Ishikawa (cell line): Measurements from ENCODE around the gene GOLGA6L2.

Experiments
- CEBPB ChIP-seq: IDR thresholded peaks from 2 replicates; pipeline ENCODE4 v1.6.1; 2012
- CREB1 ChIP-seq: IDR thresholded peaks from 2 replicates; pipeline ENCODE4 v1.6.1; 2012; ENCODE audit warnings: low read depth
- EGR1 ChIP-seq: IDR thresholded peaks from 2 replicates; pipeline ENCODE4 v1.6.1; 2012
- EP300 ChIP-seq: IDR thresholded peaks from 2 replicates; pipeline ENCODE4 v1.6.1; 2012; ENCODE audit warnings: borderline replicate concordance
- FOXM1 ChIP-seq: IDR thresholded peaks from 2 replicates; pipeline ENCODE4 v1.6.1; 2012; ENCODE audit warnings: low read depth, borderline replicate concordance
- NFIC ChIP-seq: IDR thresholded peaks from 2 replicates; pipeline ENCODE4 v1.6.1; 2012
- RAD21 ChIP-seq: IDR thresholded peaks from 2 replicates; pipeline ENCODE4 v1.6.1; 2012; ENCODE audit warnings: low read depth
- TAF1 ChIP-seq: IDR thresholded peaks from 2 replicates; pipeline ENCODE4 v1.6.1; 2012; ENCODE audit warnings: low read depth, mild to moderate bottlenecking
- TCF12 ChIP-seq: IDR thresholded peaks from 2 replicates; pipeline ENCODE4 v1.6.1; 2012; ENCODE audit warnings: low read depth
- TEAD4 ChIP-seq: IDR thresholded peaks from 2 replicates; pipeline ENCODE4 v1.6.1; 2012
- YY1 ChIP-seq: IDR thresholded peaks from 2 replicates; pipeline ENCODE4 v1.6.1; 2012; ENCODE audit warnings: low read depth
- ZBTB7A ChIP-seq: IDR thresholded peaks from 2 replicates; pipeline ENCODE4 v1.6.1; 2012; ENCODE audit warnings: low read depth
- TF ChIP-seq, protein P1 (sequence below): IDR thresholded peaks from 2 replicates; pipeline ENCODE4 v1.6.1; 2012
- TF ChIP-seq, protein P2 (sequence below): IDR thresholded peaks from 2 replicates; pipeline ENCODE4 v1.6.1; 2012; ENCODE audit warnings: low read depth, mild to moderate bottlenecking
- TF ChIP-seq, protein P3 (sequence below): IDR thresholded peaks from 2 replicates; pipeline ENCODE4 v1.6.1; 2012

The GOLGA6L2 gene

DNA sequence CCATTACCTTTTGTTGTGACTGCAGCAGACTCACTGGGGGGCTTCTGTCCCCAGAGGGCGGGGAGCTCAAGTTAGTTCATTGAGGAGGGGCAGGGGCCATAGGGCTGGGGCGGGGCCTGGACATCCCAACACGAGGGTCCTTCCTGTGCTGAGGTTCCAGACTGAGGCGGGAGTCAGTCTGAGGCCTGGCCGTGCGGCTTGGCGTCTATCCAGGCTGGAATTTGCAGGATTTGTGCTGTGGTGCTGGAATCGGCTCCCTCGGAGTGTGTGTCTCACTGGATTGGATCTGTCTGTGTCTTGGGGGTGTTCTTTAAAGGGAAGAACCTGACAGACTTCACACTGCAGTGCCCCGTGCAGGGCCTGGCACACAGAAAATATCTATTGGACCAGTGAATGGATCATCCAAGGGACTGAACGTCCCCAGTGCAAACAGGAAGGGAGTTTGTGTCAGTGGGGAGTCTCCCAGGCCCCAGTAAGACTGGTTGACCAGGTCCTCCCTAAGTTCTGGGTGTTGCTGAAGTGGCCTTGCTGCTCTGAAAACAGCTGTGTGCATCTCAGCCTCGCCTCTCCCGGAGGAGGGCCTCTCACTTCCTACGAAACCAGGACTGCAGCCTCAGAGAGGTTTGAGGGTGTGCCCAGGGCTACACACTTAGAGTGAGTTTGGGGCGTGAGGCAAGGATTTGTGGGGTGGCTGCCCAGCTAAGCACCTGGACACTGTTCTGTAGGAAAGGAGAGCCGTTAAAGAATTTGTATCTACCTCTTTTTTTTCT, 26.1 kb downstream of the GOLGA6L2 start:
- no peak for TF ChIP-seq YY1
- TF ChIP-seq RAD21 = no peak
- no peak for TF ChIP-seq TAF1
- TF ChIP-seq CEBPB = no peak
- TF ChIP-seq FOXM1 = no peak
- TF ChIP-seq, protein P1, sequence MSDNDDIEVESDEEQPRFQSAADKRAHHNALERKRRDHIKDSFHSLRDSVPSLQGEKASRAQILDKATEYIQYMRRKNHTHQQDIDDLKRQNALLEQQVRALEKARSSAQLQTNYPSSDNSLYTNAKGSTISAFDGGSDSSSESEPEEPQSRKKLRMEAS = no peak
- TF ChIP-seq, protein P2, sequence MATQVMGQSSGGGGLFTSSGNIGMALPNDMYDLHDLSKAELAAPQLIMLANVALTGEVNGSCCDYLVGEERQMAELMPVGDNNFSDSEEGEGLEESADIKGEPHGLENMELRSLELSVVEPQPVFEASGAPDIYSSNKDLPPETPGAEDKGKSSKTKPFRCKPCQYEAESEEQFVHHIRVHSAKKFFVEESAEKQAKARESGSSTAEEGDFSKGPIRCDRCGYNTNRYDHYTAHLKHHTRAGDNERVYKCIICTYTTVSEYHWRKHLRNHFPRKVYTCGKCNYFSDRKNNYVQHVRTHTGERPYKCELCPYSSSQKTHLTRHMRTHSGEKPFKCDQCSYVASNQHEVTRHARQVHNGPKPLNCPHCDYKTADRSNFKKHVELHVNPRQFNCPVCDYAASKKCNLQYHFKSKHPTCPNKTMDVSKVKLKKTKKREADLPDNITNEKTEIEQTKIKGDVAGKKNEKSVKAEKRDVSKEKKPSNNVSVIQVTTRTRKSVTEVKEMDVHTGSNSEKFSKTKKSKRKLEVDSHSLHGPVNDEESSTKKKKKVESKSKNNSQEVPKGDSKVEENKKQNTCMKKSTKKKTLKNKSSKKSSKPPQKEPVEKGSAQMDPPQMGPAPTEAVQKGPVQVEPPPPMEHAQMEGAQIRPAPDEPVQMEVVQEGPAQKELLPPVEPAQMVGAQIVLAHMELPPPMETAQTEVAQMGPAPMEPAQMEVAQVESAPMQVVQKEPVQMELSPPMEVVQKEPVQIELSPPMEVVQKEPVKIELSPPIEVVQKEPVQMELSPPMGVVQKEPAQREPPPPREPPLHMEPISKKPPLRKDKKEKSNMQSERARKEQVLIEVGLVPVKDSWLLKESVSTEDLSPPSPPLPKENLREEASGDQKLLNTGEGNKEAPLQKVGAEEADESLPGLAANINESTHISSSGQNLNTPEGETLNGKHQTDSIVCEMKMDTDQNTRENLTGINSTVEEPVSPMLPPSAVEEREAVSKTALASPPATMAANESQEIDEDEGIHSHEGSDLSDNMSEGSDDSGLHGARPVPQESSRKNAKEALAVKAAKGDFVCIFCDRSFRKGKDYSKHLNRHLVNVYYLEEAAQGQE = no peak
- TF ChIP-seq ZBTB7A = no peak
- no peak for TF ChIP-seq EP300
- TF ChIP-seq NFIC = no peak
- no peak for TF ChIP-seq TCF12
- TF ChIP-seq TEAD4 = no peak
- no peak for TF ChIP-seq EGR1
- no peak for TF ChIP-seq CREB1
- TF ChIP-seq, protein P3, sequence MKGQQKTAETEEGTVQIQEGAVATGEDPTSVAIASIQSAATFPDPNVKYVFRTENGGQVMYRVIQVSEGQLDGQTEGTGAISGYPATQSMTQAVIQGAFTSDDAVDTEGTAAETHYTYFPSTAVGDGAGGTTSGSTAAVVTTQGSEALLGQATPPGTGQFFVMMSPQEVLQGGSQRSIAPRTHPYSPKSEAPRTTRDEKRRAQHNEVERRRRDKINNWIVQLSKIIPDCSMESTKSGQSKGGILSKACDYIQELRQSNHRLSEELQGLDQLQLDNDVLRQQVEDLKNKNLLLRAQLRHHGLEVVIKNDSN = no peak

- TF ChIP-seq CREB1 (no peak), TCF12 (no peak), NFIC (no peak), YY1 (no peak), TEAD4 (no peak), ZBTB7A (no peak), EP300 (no peak), FOXM1 (no peak), EGR1 (no peak), CEBPB (no peak), TAF1 (no peak), RAD21 (no peak)
- TF ChIP-seq, protein P3 = no peak
- TF ChIP-seq, protein P2 = no peak
- TF ChIP-seq, protein P1 = no peak
Observed at GRCh38 chr15:23416349-23417276, 30.4 kb downstream of the GOLGA6L2 start.

- TF ChIP-seq, protein P1 = no peak
- TF ChIP-seq NFIC = no peak
- TF ChIP-seq EP300 = no peak
- no peak for TF ChIP-seq CEBPB
Observed at GRCh38 chr15:23415321-23415865, 31.6 kb downstream of the GOLGA6L2 start.

GRCh38 chr15:23411841-23412240, 35.2 kb downstream of the GOLGA6L2 start:
- TF ChIP-seq, protein P3 = no peak
- TF ChIP-seq, protein P2 = no peak
- TF ChIP-seq TAF1 (no peak), EGR1 (no peak), FOXM1 (no peak), CEBPB (no peak), EP300 (no peak), TCF12 (no peak), RAD21 (no peak), NFIC (no peak), YY1 (no peak)
- TF ChIP-seq, protein P1 = no peak
